Measurements from ENCODE around the gene CIB2.
A peak's percentile ranks its signal among the peaks of the same experiment; 100 is the strongest.

CIB2 gene

DNA sequence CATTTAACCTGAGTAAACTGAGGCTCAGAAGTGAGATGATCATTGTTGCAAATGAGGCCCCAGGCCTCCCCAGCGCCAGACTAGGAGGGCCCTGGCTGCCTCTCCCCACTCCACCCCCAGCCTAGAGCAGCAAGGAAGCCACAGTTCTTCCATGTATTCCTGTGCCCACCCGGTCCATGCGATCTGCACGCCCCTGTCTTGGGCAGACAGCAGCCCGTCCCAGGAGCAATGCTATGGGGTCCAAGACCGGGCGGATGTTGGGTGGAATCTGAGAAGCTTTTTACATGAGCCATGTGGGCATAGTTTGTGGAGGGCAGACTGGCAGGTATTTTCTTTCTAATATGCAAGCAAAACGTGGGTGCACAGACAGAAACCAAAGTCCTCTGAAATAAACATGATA lies 23.8 kb downstream of the CIB2 start:
- DNase-seq (ENCODE audit: low read depth): no peak

DNA sequence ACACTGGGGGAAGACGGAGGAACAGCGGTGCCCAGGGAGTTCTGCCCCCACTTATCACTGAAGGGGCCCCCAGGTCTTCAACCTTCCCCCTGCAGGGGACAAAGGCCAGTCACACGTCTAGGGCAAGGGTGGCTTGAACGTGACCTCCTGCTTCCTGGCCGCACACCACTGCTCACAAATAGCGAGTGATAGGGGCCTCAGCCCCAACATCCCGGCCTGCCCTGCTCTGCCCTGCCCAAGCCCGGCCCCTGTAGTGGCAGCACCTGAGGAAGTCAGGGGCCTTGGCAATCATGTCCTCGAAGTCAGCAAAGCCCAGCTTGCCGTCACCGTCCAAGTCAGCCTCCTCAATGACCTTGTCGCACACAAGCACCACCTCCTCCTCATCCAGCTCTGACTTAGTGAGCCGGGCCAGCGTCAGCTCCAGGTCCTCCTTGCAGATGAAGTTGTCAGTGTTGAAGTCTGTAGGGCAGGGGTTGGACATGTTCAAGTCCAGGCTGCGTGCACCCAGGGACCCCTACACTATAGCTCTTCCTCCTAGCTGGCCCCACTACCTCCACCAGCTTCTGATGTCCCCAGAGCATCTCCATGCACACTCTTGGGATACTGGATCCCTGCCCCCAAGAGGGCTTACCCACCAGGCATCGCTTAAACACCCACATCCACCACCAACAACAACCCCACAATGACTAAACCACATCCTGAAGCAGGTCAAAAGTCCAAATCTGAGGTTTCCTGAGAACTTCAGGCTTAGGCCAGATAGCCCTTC lies 25.6 kb downstream of the CIB2 start:
- DNase-seq (ENCODE audit: low read depth): no peak

DNA sequence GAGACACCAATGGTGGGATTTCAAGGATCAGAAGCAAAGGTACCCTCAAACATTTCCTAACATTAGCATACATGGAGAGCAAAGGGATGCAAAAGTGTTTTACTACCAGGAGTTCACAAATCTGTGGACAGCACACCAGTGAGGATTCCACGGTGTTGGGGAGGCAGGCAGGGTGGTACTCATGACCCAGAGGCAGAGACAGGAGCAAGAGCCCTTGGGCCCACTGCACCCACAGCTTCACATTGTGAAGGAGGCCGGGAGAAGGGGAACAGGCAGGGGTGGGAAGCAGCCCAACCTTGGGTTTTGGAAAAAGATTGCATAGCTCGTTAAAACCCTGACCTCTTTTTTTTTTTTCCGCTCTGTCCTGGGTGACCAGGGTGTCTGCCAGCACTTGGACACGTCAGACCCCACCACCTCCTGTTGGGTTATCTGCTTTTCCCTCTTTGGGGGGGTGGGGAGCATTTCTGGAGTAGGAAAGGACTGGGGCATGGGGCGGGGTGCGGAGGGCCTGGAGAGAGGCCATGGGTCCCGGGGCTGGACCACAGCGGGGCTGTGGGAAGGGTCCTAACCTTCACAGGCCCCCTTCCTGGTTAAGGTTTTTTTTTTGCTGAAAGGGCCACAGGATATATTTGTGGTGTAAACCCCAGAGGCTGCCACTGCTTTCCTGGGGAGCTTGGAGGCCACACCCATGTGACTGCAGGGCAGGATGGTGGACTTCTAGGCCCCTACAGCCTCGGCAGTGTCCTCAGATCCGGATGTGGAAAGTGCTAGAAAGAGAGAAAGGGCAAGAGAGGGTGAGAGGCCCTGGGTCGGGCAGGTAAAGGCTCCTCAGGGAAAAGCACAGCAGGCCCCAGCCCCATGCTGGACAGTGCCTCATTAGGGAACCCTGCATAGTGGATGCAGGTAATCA lies 26.4 kb downstream of the CIB2 start:
- DNase-seq (ENCODE audit: low read depth): no peak

DNA sequence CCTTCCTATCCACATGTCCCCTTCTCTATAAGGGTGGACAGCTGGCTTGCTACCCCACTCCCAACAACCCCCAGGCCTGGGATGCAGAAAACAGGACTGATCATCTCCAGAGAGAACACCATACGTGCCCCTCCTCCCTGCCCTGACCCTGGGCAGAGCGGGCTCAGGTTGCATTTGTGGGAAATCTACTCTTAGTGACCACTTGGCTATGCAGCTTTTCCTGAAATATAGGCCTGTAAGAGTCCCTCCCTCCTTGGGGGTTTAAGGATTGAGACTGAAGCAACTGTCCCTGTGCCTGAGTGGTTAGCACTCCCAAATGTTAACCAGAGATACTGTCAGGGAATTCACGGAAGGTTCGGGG lies 27.1 kb downstream of the CIB2 start:
- no peak for DNase-seq (ENCODE audit: low read depth)

DNA sequence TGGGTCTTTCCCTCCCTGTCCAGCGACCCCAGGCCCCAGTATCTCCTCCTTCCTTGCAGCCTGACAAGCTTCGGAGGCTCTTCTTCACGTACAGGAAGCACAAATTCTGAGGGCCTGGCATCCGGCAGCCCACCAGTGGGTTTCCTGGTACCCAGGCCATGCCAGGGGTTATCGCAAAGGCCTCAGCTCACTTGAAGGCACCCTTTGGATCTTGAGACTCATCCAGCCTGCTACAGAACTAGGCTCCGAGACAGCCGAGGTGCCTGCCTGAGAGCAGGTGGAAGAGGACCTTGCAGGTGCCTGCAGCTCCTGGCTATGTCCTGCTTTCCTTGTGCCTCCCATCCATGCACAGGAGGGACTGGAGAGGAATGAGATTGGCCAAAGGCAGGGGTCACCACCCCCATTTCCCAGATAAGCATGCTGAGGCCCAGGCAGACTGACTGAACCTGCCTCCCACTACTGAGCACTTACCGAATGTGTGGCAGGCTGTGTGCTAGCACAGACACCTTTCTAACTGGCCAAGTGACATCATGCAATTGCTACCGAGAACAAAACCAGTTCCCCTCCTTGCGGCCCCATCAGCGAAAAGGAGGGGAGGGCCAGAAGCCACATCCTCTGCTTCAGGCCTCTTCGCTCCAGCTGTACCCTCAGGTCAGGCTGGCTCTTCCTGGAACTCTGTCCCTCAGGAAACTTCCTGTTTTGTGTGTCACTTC lies 27.7 kb downstream of the CIB2 start:
- peak; percentile 37 for DNase-seq (ENCODE audit: low read depth)

DNA sequence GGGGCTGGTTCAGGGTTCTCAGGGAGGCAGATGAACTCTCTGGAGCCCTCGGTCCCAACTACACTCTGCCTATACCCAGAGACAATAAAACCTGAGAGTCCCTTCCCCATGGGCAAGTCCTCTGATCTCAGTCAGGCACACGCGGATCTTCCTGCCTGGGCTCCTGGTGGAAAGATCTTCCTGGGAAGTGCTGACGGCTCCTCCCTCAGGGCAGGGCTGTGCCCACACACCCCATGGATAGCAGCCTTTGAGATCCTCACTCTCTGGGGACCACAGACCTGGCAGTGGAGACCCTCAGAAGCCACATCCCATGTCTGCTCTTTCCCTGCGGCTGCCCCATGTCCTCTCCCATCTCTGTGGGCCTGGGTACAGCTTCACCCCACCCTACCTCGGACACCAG lies 28.5 kb downstream of the CIB2 start:
- no peak for DNase-seq (ENCODE audit: low read depth)

DNA sequence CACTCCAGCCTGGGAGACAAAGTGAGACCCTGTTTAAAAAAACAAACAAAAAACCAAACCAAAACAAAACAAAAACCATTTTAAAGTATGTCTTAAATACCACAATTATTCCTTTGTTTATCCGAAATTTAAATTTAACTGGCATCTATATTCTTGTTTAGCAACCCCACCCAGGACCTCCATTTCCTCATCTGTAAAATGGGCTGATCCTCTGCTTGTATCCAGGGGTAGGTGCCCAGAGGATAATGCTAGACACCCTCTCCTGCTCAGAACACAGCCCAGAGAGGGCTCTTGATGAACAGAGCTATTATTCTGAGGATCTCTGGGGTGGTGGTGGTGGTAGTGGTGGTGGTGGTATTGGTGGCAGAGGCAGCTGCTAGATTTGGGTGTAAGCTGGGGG lies 29.0 kb downstream of the CIB2 start:
- no peak for DNase-seq (ENCODE audit: low read depth)

DNA sequence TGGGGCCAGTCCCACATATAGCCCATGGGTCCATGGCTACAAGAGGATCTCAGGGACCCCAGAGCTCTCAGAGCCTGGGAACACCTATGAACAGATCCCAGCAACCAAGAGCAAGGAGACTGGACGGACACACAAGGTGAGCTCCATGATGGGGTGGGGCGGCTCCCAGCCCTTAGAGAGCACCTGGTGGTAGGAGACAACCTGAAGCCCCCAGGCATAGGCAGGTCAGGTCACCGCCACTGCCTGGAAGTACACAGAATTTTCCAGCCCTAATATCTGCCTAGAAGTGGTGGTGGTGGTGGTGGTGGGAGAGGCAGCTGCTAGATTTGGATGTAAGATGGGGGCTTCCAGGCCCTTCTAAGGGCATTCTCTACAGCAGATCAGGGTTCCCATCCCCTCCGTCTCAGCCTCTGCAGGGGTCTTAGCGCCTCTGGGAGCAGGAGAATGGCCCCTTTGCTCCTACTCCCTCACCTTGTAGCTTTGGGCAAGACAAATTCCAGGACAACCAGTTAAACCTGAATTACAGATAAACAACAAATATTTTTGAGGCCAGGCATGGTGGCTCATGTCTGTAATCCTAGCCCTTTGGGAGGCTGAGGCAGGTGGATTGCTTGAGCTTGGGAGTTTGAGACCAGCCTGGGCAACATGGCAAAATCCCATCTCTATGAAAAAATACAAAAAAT lies 29.7 kb downstream of the CIB2 start:
- no peak for DNase-seq (ENCODE audit: low read depth)

DNA sequence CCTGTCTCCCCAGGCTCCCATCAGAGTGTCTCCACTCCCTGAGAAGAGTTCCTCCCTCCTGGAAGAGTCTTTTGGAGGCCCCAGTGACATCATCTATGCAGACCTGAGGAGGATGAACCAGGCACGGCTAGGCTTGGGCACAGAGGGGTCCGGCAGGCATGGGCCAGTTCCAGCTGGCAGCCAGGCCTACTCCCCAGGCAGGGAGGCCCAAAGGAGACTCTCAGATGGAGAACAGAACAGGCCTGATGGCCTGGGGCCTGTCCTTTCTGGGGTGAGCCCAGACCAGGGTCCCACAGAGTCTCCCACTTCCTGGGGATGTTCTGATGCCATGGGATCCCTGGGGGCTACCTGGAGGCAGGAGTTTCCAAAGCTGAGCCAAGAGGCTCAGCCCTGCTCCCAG lies 30.4 kb downstream of the CIB2 start:
- DNase-seq (ENCODE audit: low read depth): no peak

DNA sequence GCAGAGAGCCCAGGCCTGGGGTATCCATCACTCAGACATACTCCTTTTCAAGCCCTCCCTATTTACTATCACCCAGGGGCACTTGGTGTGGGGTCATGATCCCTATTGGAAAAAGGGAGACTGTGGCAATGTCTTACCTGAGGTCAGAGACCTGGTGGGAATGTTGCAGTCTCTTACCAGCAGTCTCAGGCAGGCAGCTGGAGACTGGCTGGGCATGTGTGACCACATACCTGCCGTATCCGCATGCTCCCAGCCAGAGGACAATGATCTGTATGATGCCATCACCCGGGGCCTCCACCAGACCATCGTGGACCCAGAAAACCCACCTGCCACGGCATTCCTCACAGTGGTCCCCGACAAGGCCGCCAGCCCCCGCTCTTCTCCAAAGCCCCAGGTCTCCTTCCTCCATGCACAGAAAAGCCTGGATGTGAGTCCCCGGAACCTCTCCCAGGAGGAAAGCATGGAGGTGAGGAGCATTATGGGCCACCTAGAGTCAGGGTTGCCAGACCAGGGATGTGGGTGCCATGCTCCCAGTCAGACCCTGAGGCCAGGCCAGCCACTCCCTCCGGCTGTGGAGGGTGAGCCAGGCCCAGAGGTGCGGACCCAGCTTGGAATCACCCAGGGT lies 33.0 kb downstream of the CIB2 start:
- no peak for DNase-seq (ENCODE audit: low read depth)

DNA sequence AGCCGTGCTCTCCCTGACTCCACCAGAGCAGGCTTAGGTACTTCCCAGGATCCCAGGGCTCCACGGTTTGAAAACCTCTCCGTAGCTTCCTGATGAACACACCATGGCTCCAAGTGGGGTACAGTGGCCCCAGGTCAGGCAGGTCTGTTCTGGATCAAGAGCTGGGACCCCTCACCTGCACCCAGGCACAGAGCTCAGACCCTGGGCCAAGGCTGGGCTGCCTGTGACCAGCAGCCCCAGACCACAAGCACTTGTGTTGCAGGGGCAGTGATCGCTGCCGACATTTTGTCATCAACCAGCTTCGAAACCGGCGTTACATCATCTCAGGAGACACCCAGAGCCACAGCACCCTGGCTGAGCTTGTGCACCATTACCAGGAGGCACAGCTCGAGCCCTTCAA lies 33.6 kb downstream of the CIB2 start:
- DNase-seq (ENCODE audit: low read depth): no peak

DNA sequence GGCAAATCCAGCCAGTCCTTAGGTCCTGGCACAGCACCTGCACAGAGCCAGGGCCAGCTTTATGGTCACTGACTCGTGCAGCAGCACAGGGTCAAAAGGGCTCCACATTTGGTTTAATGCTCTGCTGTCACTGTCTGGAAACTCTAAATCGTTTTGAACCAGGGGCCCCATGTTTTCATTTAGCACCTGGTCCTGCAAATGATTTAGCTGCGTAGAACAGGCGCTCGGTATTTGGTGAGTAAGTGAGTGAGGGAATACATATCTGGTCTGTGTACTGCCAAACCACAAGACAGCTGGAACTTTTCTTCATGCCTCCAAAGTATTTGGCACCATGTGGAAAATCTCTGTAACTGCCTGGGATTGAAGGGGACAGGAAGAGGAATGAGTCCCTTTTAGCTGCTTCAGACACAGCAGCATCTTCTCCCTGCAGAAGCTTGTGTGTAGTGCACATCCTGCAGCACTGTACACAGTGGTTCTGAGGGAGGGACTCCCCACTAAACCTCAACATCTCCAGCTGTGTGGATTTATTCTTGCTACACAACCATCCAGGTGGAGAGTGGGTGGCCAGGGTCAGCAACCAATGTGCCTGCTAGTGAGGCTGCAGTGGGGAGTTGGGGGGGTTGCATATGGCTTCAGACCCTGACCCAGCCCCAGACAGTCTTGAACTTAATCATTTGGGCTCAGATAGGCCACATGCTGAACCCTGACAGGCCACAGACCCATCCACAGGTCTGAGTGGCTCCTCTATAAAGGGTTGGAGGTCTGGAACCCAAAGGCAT lies 37.8 kb downstream of the CIB2 start:
- no peak for DNase-seq (ENCODE audit: low read depth)

DNA sequence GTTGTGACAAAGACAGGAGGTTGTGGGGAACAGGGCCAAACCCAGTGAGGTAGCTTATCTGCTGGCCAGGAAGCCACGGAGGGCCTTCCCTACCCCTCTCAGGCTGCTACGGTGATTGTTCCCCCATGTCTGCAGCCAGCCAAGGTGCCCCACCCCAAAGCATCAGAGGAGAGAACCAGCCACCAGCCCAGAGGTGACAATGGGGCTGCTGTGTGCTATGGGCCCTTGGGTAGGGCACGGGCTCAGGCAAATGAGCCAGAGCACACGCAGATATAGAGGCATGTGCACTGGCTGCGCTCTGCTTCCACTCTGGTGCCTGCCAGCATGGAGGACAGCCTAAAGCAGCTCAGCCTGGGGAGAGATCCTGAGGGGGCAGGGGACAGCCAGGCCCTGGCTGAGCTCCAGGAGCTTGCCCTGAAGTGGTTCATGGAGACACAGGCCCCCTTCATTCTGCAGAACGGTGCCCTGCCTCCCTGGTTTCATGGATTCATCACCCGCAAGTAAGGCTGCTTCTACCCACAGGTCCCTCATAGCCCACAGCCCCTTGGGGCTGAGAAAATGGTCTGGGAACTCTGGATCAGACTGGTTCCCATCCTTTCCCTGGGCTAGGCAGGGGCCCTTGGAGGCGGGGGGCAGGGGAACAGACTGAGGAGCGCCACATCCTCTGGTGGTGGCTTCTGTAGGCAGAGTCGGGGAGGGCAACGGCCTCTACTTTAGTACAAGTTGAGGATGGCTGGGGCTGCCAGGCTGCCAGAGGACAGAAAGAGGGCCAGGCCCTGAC lies 38.8 kb downstream of the CIB2 start, which contains the start of gene SH2D7:
Gene SH2D7, plus strand, starts transcription at position 301 of the 781 bp plus-strand sequence. Its CDS starts 24 bp downstream, at position 325.
- DNase-seq (ENCODE audit: low read depth): no peak

DNA sequence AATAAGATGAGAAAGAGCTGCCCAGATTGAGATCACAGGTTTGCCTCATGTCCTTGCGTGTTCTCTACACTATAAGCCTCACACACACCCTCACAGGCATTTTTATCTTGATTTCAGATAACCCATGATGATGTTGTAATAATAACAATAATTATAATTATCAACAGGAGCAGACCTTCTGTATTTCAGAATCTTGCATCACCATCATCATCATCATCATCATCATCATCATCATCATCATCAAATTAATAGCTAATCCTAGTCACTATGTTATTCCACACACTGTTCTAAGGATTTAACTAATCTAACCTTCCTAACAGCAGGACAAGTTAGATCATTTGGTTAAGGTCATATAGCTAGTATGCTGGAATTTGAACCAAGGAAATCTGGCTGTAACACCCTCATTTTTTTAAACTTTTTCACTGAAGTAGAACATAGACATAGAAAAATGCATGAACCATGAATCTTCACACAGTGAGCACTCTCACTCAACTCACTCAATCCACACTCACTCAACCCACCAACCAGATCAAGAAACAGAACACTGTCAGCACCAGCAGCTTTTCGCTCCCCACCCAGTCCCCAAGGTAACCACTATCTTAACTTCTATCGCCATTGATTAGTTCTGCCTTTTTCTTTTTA lies 40.7 kb downstream of the CIB2 start:
- DNase-seq (ENCODE audit: low read depth): no peak

DNA sequence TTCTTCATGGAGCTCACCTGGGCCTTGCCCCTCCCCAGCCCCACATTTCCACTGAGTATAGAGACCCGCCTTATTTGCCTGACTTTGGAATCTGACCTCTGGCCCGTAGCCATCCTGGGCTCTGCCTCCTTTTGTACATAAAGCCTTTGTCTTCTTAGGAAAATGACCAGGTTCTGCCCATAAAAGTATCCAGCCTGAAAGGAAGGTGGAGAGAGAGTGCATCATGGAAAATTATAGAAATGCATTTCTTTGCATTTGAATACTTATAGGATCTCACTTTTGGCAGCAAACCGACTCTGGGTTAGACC lies 42.5 kb downstream of the CIB2 start:
- DNase-seq (ENCODE audit: low read depth): no peak

DNA sequence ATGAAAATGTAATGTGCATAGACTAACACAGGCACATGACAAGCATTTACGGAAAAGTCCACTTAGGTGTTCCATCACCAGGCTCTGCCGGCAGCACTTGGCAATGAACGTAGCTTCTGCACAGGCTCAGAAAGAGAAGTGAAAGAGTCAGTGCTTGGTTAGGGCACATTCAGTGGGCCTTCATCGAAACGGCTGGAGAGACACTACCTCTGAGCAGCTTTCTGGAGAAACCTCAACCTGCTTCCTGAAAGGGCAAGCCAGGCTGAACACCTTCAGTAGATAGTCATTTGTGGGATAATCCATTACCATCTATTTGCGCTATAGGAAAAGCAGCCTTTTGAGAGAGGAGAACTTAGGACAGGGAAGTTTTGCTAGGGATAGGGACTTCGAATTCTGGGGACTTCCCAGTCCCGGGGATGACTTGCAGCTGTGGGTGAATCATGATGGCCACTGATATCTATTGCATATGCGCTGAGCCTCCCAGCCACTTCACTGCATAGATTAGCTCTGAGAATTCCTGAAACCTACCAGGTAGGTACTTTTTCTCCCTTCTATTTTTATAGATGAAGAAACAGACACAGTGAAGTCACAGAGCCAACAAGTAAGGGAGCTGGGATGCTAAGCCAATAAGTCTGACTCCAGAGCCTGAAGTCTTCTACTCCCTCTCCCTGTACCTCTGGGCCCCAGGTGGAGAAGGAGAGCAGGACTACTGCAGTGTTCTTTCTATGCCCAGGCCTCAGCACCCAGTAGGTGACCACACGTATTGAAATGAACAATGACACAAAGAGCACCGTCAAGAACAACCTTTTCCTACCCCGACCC lies 43.1 kb downstream of the CIB2 start:
- no peak for DNase-seq (ENCODE audit: low read depth)

DNA sequence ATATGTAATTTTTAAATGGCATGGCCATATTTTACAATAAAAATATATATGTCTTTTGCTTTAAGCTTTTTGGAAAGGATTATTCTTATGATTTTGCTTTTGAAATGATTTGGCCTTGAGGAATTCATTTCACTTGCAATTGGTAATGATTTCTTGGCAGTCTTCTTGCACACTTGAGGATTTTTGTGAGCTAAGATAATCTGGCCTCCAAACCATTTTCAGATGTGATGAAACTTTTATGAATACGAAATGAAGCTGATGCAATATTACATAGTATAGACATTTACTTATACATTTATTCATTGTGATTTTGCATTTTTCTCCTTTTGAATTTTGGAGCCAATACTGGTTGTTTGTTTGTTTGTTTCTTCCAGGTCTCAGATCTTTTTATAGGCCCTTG lies 45.3 kb downstream of the CIB2 start:
- no peak for DNase-seq (ENCODE audit: low read depth)

DNA sequence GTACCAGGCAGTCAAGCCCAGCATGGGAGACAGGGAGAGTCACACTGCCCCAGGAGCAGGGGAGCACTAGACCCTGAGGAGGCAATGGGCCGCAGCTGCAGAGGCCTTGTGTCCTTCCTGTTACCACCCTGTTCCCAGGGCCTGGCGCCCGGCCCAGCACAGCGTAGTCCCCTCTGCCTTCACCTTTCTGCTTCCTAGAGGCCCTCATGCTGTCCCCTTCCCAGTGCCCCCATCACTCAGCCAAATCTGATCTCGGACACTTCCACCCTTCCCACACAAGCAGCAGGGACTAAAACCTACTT lies 46.8 kb downstream of the CIB2 start:
- no peak for DNase-seq (ENCODE audit: low read depth)

Measured in activated gamma-delta T cell treated with anti-CD3 and anti-CD28 coated beads, Interleukin-2, amount 50 U/mL, for 16 hours (primary cell).